BLaER1 treated with 17β-estradiol and CSF1 and Interleukin-3, amounts not matched to agents 10 nM and 100 nM (cell line): ENCODE measurements around the gene GFRA4.

ENCODE experiments used
- H3K27ac ChIP-seq, 11 experiments: shearing (Covaris generic); formaldehyde crosslinking; 2 replicates each; pipeline ENCODE4 v1.8.1; 2022
- H3K27me3 ChIP-seq, 11 experiments: shearing (Covaris generic); formaldehyde crosslinking; 2 replicates each; pipeline ENCODE4 v1.8.1; 2022
- H3K36me3 ChIP-seq, 11 experiments: shearing (Covaris generic); formaldehyde crosslinking; 2 replicates each; pipeline ENCODE4 v1.8.1; 2022
- H3K4me1 ChIP-seq, 10 experiments: shearing (Covaris generic); formaldehyde crosslinking; 2 replicates each; pipeline ENCODE4 v1.8.1; 2022
- H3K4me2 ChIP-seq, 11 experiments: shearing (Covaris generic); formaldehyde crosslinking; 2 replicates each; pipeline ENCODE4 v1.8.1; 2022
- H3K4me3 ChIP-seq, 10 experiments: shearing (Covaris generic); formaldehyde crosslinking; 2 replicates each; pipeline ENCODE4 v1.8.1; 2022
- H3K9ac ChIP-seq, 11 experiments: shearing (Covaris generic); formaldehyde crosslinking; 2 replicates each; pipeline ENCODE4 v1.8.1; 2022
- H3K9me3 ChIP-seq, 11 experiments: shearing (Covaris generic); formaldehyde crosslinking; replicated peaks in 1 of 11; 2 replicates each; pipeline ENCODE4 v1.8.1; 2022
- H4K20me1 ChIP-seq, 11 experiments: shearing (Covaris generic); formaldehyde crosslinking; 2 replicates each; pipeline ENCODE4 v1.8.1; 2022
- Cebpa-rat ChIP-seq, 11 experiments: shearing (Covaris generic); IDR thresholded peaks; 2 replicates each; pipeline ENCODE4 v1.8.1; 2022

GFRA4 gene

GRCh38 chr20:3633913-3634478 lies 29.2 kb downstream of the GFRA4 start:
- Histone ChIP-seq H3K4me1 (peaks cover 0 to 11% (median 1%) of the 10 kb centered on the region in 10 experiments; a peak in 13 of 20 replicates), H3K9ac (no peak overlapping the region), H3K27ac (no peak overlapping the region), H4K20me1 (no peaks in the 10 kb centered on the region), H3K36me3 (peaks cover 5 to 90% (median 16%) of the 10 kb centered on the region in 11 experiments; a peak in 16 of 22 replicates), H3K4me2 (peak overlapping the region in 3 of 11 experiments; percentile 13 to 35 (median 34); a peak in 4 of 22 replicates), H3K9me3 (peaks cover 0 to 9% (median 0%) of the 10 kb centered on the region in 11 experiments; a peak in 1 of 22 replicates), H3K27me3 (no peaks in the 10 kb centered on the region), H3K4me3 (no peak overlapping the region)
- TF ChIP-seq Cebpa-rat (IDR thresholded peaks at IDR 0.05): no peak

GRCh38 chr20:3632311-3633004 lies 30.7 kb downstream of the GFRA4 start:
- H3K4me2 ChIP-seq: no peak overlapping the region
- TF ChIP-seq Cebpa-rat (IDR thresholded peaks at IDR 0.05): no peak

GRCh38 chr20:3631534-3631933 lies 31.7 kb downstream of the GFRA4 start:
- no peak overlapping the region for H3K4me3 ChIP-seq
- TF ChIP-seq Cebpa-rat (IDR thresholded peaks at IDR 0.05): no peak
- no peaks in the 10 kb centered on the region for H3K9me3 ChIP-seq
- H3K36me3 ChIP-seq: peaks cover 12 to 96% (median 31%) of the 10 kb centered on the region in 11 experiments; a peak in 16 of 22 replicates
- H3K4me2 ChIP-seq: no peak overlapping the region
- no peaks in the 10 kb centered on the region for H4K20me1 ChIP-seq
- H3K27me3 ChIP-seq: no peaks in the 10 kb centered on the region
- no peak overlapping the region for H3K9ac ChIP-seq
- no peak overlapping the region for H3K27ac ChIP-seq
- peaks cover 0 to 7% (median 0%) of the 10 kb centered on the region in 10 experiments; a peak in 5 of 20 replicates for H3K4me1 ChIP-seq

More at GRCh38 chr20:3632311-3633004, 30.7 kb downstream of the GFRA4 start:
- peaks cover 0 to 7% (median 0%) of the 10 kb centered on the region in 10 experiments; a peak in 5 of 20 replicates for H3K4me1 ChIP-seq
- no peaks in the 10 kb centered on the region for H3K9me3 ChIP-seq
- no peaks in the 10 kb centered on the region for H3K27me3 ChIP-seq
- no peak overlapping the region for H3K9ac ChIP-seq
- H3K36me3 ChIP-seq: peaks cover 12 to 92% (median 24%) of the 10 kb centered on the region in 11 experiments; a peak in 16 of 22 replicates
- no peaks in the 10 kb centered on the region for H4K20me1 ChIP-seq
- H3K27ac ChIP-seq: no peak overlapping the region
- no peak overlapping the region for H3K4me3 ChIP-seq

GRCh38 chr20:3630429-3630828 lies 32.8 kb downstream of the GFRA4 start:
- no peak for TF ChIP-seq Cebpa-rat (IDR thresholded peaks at IDR 0.05)
- H3K27me3 ChIP-seq: no peaks in the 10 kb centered on the region
- no peak overlapping the region for H3K27ac ChIP-seq
- no peaks in the 10 kb centered on the region; a peak in 1 of 22 replicates for H4K20me1 ChIP-seq
- H3K4me2 ChIP-seq: no peak overlapping the region
- H3K9me3 ChIP-seq: no peaks in the 10 kb centered on the region
- no peak overlapping the region for H3K9ac ChIP-seq
- peaks cover 0 to 7% (median 0%) of the 10 kb centered on the region in 10 experiments; a peak in 5 of 20 replicates for H3K4me1 ChIP-seq
- no peak overlapping the region for H3K4me3 ChIP-seq
- peaks cover 12 to 97% (median 32%) of the 10 kb centered on the region in 11 experiments; a peak in 18 of 22 replicates for H3K36me3 ChIP-seq

GRCh38 chr20:3629893-3630292 lies 33.3 kb downstream of the GFRA4 start:
- no peak overlapping the region for H3K4me2 ChIP-seq
- no peaks in the 10 kb centered on the region for H3K9me3 ChIP-seq

GRCh38 chr20:3628502-3629314 lies 34.5 kb downstream of the GFRA4 start:
- no peak overlapping the region for H3K27ac ChIP-seq
- H3K4me1 ChIP-seq: peaks cover 0 to under 1% (median 0%) of the 10 kb centered on the region in 10 experiments; a peak in 2 of 20 replicates
- H3K9me3 ChIP-seq: no peaks in the 10 kb centered on the region
- no peak overlapping the region for H3K4me2 ChIP-seq
- TF ChIP-seq Cebpa-rat (IDR thresholded peaks at IDR 0.05): 0 out of 22 replicates have a peak, but pooled peaks of 1 of the 11 experiments have one; percentile 9
- H3K27me3 ChIP-seq: no peaks in the 10 kb centered on the region
- no peak overlapping the region for H3K4me3 ChIP-seq
- no peak overlapping the region for H3K9ac ChIP-seq
- H3K36me3 ChIP-seq: peaks cover 9 to 99% (median 28%) of the 10 kb centered on the region in 11 experiments; a peak in 17 of 22 replicates
- H4K20me1 ChIP-seq: no peaks in the 10 kb centered on the region; a peak in 1 of 22 replicates

More at GRCh38 chr20:3629893-3630292, 33.3 kb downstream of the GFRA4 start:
- TF ChIP-seq Cebpa-rat (IDR thresholded peaks at IDR 0.05): no peak
- Histone ChIP-seq H3K27me3 (no peaks in the 10 kb centered on the region), H3K4me1 (peaks cover 0 to 7% (median 0%) of the 10 kb centered on the region in 10 experiments; a peak in 5 of 20 replicates), H3K36me3 (peaks cover 12 to 99% (median 32%) of the 10 kb centered on the region in 11 experiments; a peak in 18 of 22 replicates), H4K20me1 (no peaks in the 10 kb centered on the region; a peak in 1 of 22 replicates), H3K9ac (no peak overlapping the region), H3K27ac (no peak overlapping the region), H3K4me3 (no peak overlapping the region)

GRCh38 chr20:3627476-3627875 lies 35.7 kb downstream of the GFRA4 start:
- H4K20me1 ChIP-seq: no peaks in the 10 kb centered on the region; a peak in 1 of 22 replicates
- H3K27ac ChIP-seq: no peak overlapping the region
- no peak for TF ChIP-seq Cebpa-rat (IDR thresholded peaks at IDR 0.05)
- no peaks in the 10 kb centered on the region for H3K9me3 ChIP-seq
- H3K27me3 ChIP-seq: no peaks in the 10 kb centered on the region
- no peak overlapping the region for H3K4me3 ChIP-seq
- peaks cover 9 to 98% (median 28%) of the 10 kb centered on the region in 11 experiments; a peak in 17 of 22 replicates for H3K36me3 ChIP-seq
- H3K4me1 ChIP-seq: no peaks in the 10 kb centered on the region
- no peak overlapping the region for H3K4me2 ChIP-seq
- no peak overlapping the region for H3K9ac ChIP-seq

GRCh38 chr20:3622406-3622805 lies 40.8 kb downstream of the GFRA4 start:
- no peak overlapping the region for H3K4me3 ChIP-seq
- H3K4me1 ChIP-seq: peaks cover 0 to 11% (median 6%) of the 10 kb centered on the region in 10 experiments; a peak in 9 of 20 replicates
- TF ChIP-seq Cebpa-rat (IDR thresholded peaks at IDR 0.05): no peak
- no peak overlapping the region for H3K9ac ChIP-seq
- no peak overlapping the region for H3K27ac ChIP-seq
- no peak overlapping the region for H3K4me2 ChIP-seq
- no peaks in the 10 kb centered on the region for H3K27me3 ChIP-seq
- H3K9me3 ChIP-seq: no peaks in the 10 kb centered on the region
- H3K36me3 ChIP-seq: peaks cover 0 to 92% (median 10%) of the 10 kb centered on the region in 11 experiments; a peak in 13 of 22 replicates
- H4K20me1 ChIP-seq: no peaks in the 10 kb centered on the region; a peak in 1 of 22 replicates
